Glutamatergic neuron (in vitro differentiated cells): ENCODE data around the gene BCOR. TPM values are rescaled to one million over a fixed set of nuclear protein-coding genes. Genes with fewer than 3 reads are reported as not detected.

Source experiments
- DNase-seq: peaks from one replicate; pipeline ENCODE4 v3.0.0; 2022
- H3K27ac Mint-ChIP-seq: one replicate; pipeline ENCODE4 v1.8.0; 2020; ENCODE audit warnings: mild to moderate bottlenecking, mixed read lengths, inconsistent platforms; ENCODE audit not compliant: unreplicated experiment
- H3K27me3 Mint-ChIP-seq: one replicate; pipeline ENCODE4 v1.8.0; 2020; ENCODE audit warnings: mild to moderate bottlenecking, moderate library complexity, mixed read lengths, inconsistent platforms; ENCODE audit not compliant: unreplicated experiment
- H3K36me3 Mint-ChIP-seq: one replicate; pipeline ENCODE4 v1.8.0; 2020; ENCODE audit warnings: mild to moderate bottlenecking, mixed read lengths, inconsistent platforms; ENCODE audit not compliant: unreplicated experiment
- H3K4me1 Mint-ChIP-seq: one replicate; pipeline ENCODE4 v1.8.0; 2020; ENCODE audit warnings: mild to moderate bottlenecking, low read depth, mixed read lengths, inconsistent platforms; ENCODE audit not compliant: unreplicated experiment
- H3K4me3 Mint-ChIP-seq: one replicate; pipeline ENCODE4 v1.8.0; 2020; ENCODE audit warnings: mild to moderate bottlenecking, mixed read lengths, inconsistent platforms; ENCODE audit not compliant: unreplicated experiment
- H3K9me3 Mint-ChIP-seq: one replicate; pipeline ENCODE4 v1.8.0; 2020; ENCODE audit warnings: mild to moderate bottlenecking, moderate library complexity, mixed read lengths, inconsistent platforms; ENCODE audit not compliant: unreplicated experiment
- CTCF ChIP-seq: fragments of 200-600 bp; sonication (generic); IDR thresholded peaks from one replicate; pipeline ENCODE4 v1.5.0; 2021; ENCODE audit not compliant: partially characterized antibody, unreplicated experiment
- total RNA-seq: library from RNA; stranded (reverse); fragmentation: NEBNext Ultra II Directional; extraction: Animal tissue kit (Norgen Biotek cat#: 25700); gene quantifications from one replicate; pipeline ENCODE4 v1.2.1, GENCODE V29; 2021; ENCODE audit not compliant: unreplicated experiment

BCOR gene
- total RNA-seq, 1 donor from 2014 or later: 59.0 TPM

GRCh38 chrX:40107291-40108161 is 9.8 kb upstream of the BCOR start:
- Mint-ChIP-seq H3K27me3 (peaks cover 2% of the 10 kb centered on the region), H3K4me1 (peaks cover 8% of the 10 kb centered on the region), H3K4me3 (peak overlapping the region; percentile 78), H3K9me3 (peaks cover 2% of the 10 kb centered on the region), H3K27ac (no peak overlapping the region), H3K36me3 (no peaks in the 10 kb centered on the region)
- DNase-seq: peak; percentile 52
- no peak for TF ChIP-seq CTCF

GRCh38 chrX:40106676-40107290 is 9.0 kb upstream of the BCOR start:
- TF ChIP-seq CTCF: no peak
- no peak overlapping the region for H3K27ac Mint-ChIP-seq
- peaks cover 12% of the 10 kb centered on the region for H3K4me1 Mint-ChIP-seq
- no peak for DNase-seq
- peaks cover 2% of the 10 kb centered on the region for H3K27me3 Mint-ChIP-seq
- peaks cover 2% of the 10 kb centered on the region for H3K9me3 Mint-ChIP-seq
- peak overlapping the region; percentile 78 for H3K4me3 Mint-ChIP-seq
- no peaks in the 10 kb centered on the region for H3K36me3 Mint-ChIP-seq

DNA sequence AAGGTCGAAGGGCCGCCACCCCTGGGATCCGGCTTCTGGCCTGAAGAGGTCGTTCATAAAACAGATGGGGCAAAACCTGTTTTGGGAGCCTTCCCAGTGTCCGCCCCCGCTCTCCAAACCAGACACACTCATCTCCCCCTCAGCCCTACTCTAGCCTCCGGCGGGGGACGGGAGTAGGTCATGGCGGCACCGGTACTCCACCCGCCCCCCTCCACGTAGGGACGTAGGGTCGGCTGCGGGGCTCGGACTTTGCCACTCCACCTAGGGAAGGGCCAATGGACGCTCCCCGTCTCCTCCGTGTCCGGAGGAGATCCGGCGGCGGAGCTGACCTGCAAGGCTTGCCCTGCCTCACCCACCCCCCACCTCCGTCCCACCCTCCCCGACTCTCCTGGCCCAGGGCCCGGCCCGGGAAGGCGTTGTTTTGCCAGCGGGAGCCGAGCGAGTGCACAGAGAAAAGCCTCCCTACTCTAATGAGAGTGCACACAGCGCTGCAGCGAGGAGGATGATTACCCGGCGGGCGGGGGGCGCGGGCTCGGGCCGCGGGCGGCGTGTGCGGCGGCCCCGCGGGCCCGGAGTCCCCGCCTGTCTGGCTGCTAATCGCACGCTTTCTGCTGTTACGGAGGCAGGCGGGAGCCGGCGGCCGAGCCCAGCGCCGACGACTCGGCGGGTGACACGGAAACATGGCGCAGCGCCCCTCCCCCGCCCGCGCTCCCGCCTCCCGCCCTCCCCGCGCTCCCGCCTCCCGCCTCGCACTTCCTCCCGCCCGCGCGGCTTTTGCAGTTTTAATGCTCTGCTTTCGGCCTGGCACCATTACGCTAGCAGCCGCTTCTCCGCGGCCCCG is 8.3 kb upstream of the BCOR start:
- peak; percentile 66 for DNase-seq
- no peak for TF ChIP-seq CTCF
- H3K36me3 Mint-ChIP-seq: no peaks in the 10 kb centered on the region
- peaks cover 2% of the 10 kb centered on the region for H3K27me3 Mint-ChIP-seq
- H3K4me3 Mint-ChIP-seq: peak overlapping the region; percentile 69
- H3K4me1 Mint-ChIP-seq: peaks cover 12% of the 10 kb centered on the region
- no peak overlapping the region for H3K27ac Mint-ChIP-seq
- H3K9me3 Mint-ChIP-seq: peaks cover 2% of the 10 kb centered on the region

DNA sequence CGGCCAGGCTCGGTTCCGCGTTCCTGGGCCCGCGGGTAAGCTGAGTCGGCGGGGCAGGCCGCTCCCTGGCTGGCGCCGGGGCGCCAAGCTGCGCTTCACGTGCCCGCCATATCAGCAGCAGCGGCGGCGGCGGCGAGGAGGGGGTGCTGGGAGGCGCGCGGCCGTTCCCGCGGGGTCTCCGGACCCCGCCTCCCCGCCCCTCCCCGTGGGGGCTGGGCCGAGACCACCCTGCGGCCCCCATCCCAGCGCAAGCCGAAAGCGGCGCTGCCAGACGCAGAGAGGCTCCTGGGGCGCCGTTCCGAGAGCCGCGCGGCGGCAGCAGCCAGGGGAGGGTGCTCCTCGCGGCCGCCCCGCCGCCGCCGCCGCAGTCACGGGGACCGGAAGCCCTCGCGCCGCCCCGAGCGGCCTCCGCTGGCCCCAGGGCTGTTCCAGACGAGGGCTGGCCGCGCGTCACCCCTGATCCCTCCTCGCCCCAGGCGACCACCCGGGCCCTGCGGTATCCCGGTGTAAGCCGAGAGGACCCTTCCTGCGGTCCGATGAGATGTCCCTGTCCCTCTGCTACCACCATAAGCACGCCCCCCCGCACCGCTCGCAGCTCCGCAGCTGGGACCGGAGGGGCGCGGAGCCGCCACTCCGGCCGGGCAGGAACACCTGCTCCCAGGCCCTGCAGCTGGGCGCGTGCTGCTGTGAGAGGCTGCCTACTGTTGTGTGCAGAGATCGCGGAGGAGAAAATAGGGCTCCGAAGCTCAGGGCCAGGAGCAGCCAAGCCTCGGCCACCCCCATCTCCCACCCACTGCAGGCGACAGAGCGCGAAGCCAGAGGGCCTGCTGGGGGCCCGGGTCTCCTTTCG is 7.5 kb upstream of the BCOR start:
- peak; percentile 65 for DNase-seq
- Mint-ChIP-seq H3K36me3 (no peaks in the 10 kb centered on the region), H3K4me3 (peak overlapping the region; percentile 69), H3K27ac (no peak overlapping the region), H3K9me3 (peaks cover 2% of the 10 kb centered on the region), H3K4me1 (peaks cover 12% of the 10 kb centered on the region), H3K27me3 (peaks cover 2% of the 10 kb centered on the region)
- TF ChIP-seq CTCF: no peak
